ENCODE measurements around the gene FYB1.
"Not testable (repeated sequence)": the region's sequence is repeated elsewhere in the genome, so short reads cannot be mapped to it uniquely, and the experiment has no call there.

FYB1 gene

GRCh38 chr5:39190311-39191102 lies 28.9 kb downstream of the FYB1 start:
- Histone ChIP-seq H3K36me3 (peaks cover 0 to 41% (median 0%) of the 10 kb centered on the region in 11 experiments; a peak in 5 of 22 replicates), H3K4me3 (no peak overlapping the region), H4K20me1 (peaks cover 0 to 100% (median 0%) of the 10 kb centered on the region in 11 experiments; a peak in 6 of 22 replicates), H3K9me3 (replicated peaks in 1 of 11) (no peaks in the 10 kb centered on the region), H3K27ac (0 out of 22 replicates have a peak overlapping the region, but pooled peaks of 3 of the 11 experiments have one; percentile 9 to 16 (median 16)), H3K4me2 (peak overlapping the region; percentile 63 to 86 (median 77)), H3K9ac (peak overlapping the region in 1 of 11 experiments; percentile 11; a peak in 1 of 22 replicates), H3K4me1 (peaks cover 60 to 76% (median 73%) of the 10 kb centered on the region in 10 experiments), H3K27me3 (no peaks in the 10 kb centered on the region)
- TF ChIP-seq Cebpa-rat (IDR thresholded peaks at IDR 0.05), result no peak

GRCh38 chr5:39189292-39189955 lies 29.9 kb downstream of the FYB1 start:
- Histone ChIP-seq H3K36me3 (peaks cover 0 to 32% (median 0%) of the 10 kb centered on the region in 11 experiments; a peak in 4 of 22 replicates), H3K27ac (peak overlapping the region in 2 of 11 experiments; percentile 11 to 19; a peak in 2 of 22 replicates), H4K20me1 (peaks cover 0 to 100% (median 0%) of the 10 kb centered on the region in 11 experiments; a peak in 6 of 22 replicates), H3K4me3 (no peak overlapping the region; a peak in 2 of 20 replicates), H3K9me3 (replicated peaks in 1 of 11) (no peaks in the 10 kb centered on the region), H3K9ac (no peak overlapping the region), H3K4me2 (peak overlapping the region; percentile 63 to 86 (median 77)), H3K4me1 (peaks cover 52 to 68% (median 65%) of the 10 kb centered on the region in 10 experiments), H3K27me3 (no peaks in the 10 kb centered on the region)
- no peak for TF ChIP-seq Cebpa-rat (IDR thresholded peaks at IDR 0.05)

GRCh38 chr5:39187831-39188731 lies 31.3 kb downstream of the FYB1 start:
- no peak for TF ChIP-seq Cebpa-rat (IDR thresholded peaks at IDR 0.05)
- no peaks in the 10 kb centered on the region for H3K9me3 ChIP-seq (replicated peaks in 1 of 11)
- H3K4me2 ChIP-seq, result peak overlapping the region; percentile 63 to 86 (median 77); a peak in 19 of 22 replicates
- H3K9ac ChIP-seq, result no peak overlapping the region
- H4K20me1 ChIP-seq, result peaks cover 0 to 99% (median 0%) of the 10 kb centered on the region in 11 experiments; a peak in 6 of 22 replicates
- peaks cover 0 to 27% (median 0%) of the 10 kb centered on the region in 11 experiments; a peak in 3 of 22 replicates for H3K36me3 ChIP-seq
- H3K4me1 ChIP-seq, result peaks cover 49 to 58% (median 54%) of the 10 kb centered on the region in 10 experiments
- no peaks in the 10 kb centered on the region for H3K27me3 ChIP-seq
- H3K4me3 ChIP-seq, result no peak overlapping the region
- no peak overlapping the region for H3K27ac ChIP-seq

GRCh38 chr5:39186722-39187539 lies 32.4 kb downstream of the FYB1 start:
- no peak overlapping the region for H3K9ac ChIP-seq
- H3K4me3 ChIP-seq, result no peak overlapping the region
- H3K27me3 ChIP-seq, result no peaks in the 10 kb centered on the region
- H3K27ac ChIP-seq, result no peak overlapping the region
- peaks cover 0 to 34% (median 0%) of the 10 kb centered on the region in 11 experiments; a peak in 3 of 22 replicates for H3K36me3 ChIP-seq
- H3K4me1 ChIP-seq, result peaks cover 39 to 57% (median 44%) of the 10 kb centered on the region in 10 experiments
- no peak for TF ChIP-seq Cebpa-rat (IDR thresholded peaks at IDR 0.05)
- H4K20me1 ChIP-seq, result peaks cover 0 to 99% (median 0%) of the 10 kb centered on the region in 11 experiments; a peak in 6 of 22 replicates
- H3K9me3 ChIP-seq (replicated peaks in 1 of 11), result no peaks in the 10 kb centered on the region
- peak overlapping the region in 5 of 11 experiments; percentile 32 to 81 (median 38); a peak in 6 of 22 replicates for H3K4me2 ChIP-seq

GRCh38 chr5:39186289-39186688 lies 33.1 kb downstream of the FYB1 start:
- Histone ChIP-seq H3K27me3 (no peaks in the 10 kb centered on the region), H3K4me2 (no peak overlapping the region), H4K20me1 (peaks cover 0 to 99% (median 0%) of the 10 kb centered on the region in 11 experiments; a peak in 6 of 22 replicates), H3K4me3 (no peak overlapping the region), H3K4me1 (peaks cover 33 to 57% (median 38%) of the 10 kb centered on the region in 10 experiments), H3K9me3 (replicated peaks in 1 of 11) (no peaks in the 10 kb centered on the region), H3K9ac (no peak overlapping the region), H3K27ac (no peak overlapping the region), H3K36me3 (peaks cover 0 to 39% (median 0%) of the 10 kb centered on the region in 11 experiments; a peak in 3 of 22 replicates)
- no peak for TF ChIP-seq Cebpa-rat (IDR thresholded peaks at IDR 0.05)

GRCh38 chr5:39185761-39186160 lies 33.6 kb downstream of the FYB1 start:
- no peak overlapping the region for H3K27ac ChIP-seq
- H3K4me1 ChIP-seq, result peaks cover 28 to 55% (median 33%) of the 10 kb centered on the region in 10 experiments
- no peak overlapping the region for H3K4me3 ChIP-seq
- no peak for TF ChIP-seq Cebpa-rat (IDR thresholded peaks at IDR 0.05)
- no peak overlapping the region for H3K4me2 ChIP-seq
- H3K9me3 ChIP-seq (replicated peaks in 1 of 11), result no peaks in the 10 kb centered on the region
- no peaks in the 10 kb centered on the region for H3K27me3 ChIP-seq
- H4K20me1 ChIP-seq, result peaks cover 0 to 99% (median 0%) of the 10 kb centered on the region in 11 experiments; a peak in 6 of 22 replicates
- H3K9ac ChIP-seq, result no peak overlapping the region
- H3K36me3 ChIP-seq, result peaks cover 0 to 44% (median 0%) of the 10 kb centered on the region in 11 experiments; a peak in 3 of 22 replicates

GRCh38 chr5:39179561-39179960 lies 39.8 kb downstream of the FYB1 start:
- not testable (repeated sequence) for H3K9ac ChIP-seq; H3K9me3 ChIP-seq (replicated peaks in 1 of 11); H3K27me3 ChIP-seq; H3K27ac ChIP-seq; H3K4me3 ChIP-seq
- H4K20me1 ChIP-seq, result peaks cover 0 to 97% (median 0%) of the 10 kb centered on the region in 11 experiments; a peak in 6 of 22 replicates
- H3K4me2 ChIP-seq, result peak overlapping the region in 2 of 11 experiments; percentile 69 to 92; a peak in 4 of 22 replicates
- peaks cover 20 to 87% (median 25%) of the 10 kb centered on the region in 10 experiments for H3K4me1 ChIP-seq
- H3K36me3 ChIP-seq, result peaks cover 0 to 36% (median 0%) of the 10 kb centered on the region in 11 experiments; a peak in 2 of 22 replicates

Data from BLaER1 treated with 17β-estradiol and CSF1 and Interleukin-3, amounts not matched to agents 10 nM and 100 nM (cell line).